CD4-positive, alpha-beta T cell (primary cell): ENCODE results near the gene ADAP2. TPM values are rescaled to one million over a fixed set of nuclear protein-coding genes. Genes with fewer than 3 reads are reported as not detected.
A peak's percentile ranks its signal among the peaks of the same experiment; 100 is the strongest.

ENCODE experiments used
- ATAC-seq: fragments of 200-7000 bp; cut with Tn5 transposase; one replicate; pipeline ENCODE4 v1.10.0; 2022; ENCODE audit warnings: mild to moderate bottlenecking; ENCODE audit not compliant: poor library complexity
- CTCF ChIA-PET: fragments of 350-600 bp; sonication (Branson Sonifier 250); formaldehyde crosslinking; loops from one replicate; lab custom pipeline; 2021; ENCODE audit warnings: antibody characterized with exemption, inconsistent platforms; lab: Charles Lee
- POLR2A ChIA-PET: fragments of 350-600 bp; sonication (Branson Sonifier 250); formaldehyde crosslinking; loops from one replicate; lab custom pipeline; 2021; ENCODE audit warnings: antibody characterized with exemption, inconsistent platforms; lab: Charles Lee
- DNase-seq, 14 experiments: peaks; one replicate each; pipeline ENCODE4 v3.0.0-alpha.2; 2013 to 2020; ENCODE audit warnings: mixed read lengths in 2 of 14
- H3K27ac ChIP-seq, 2 donors: one replicate each; pipeline versions ENCODE4 v1.5.1 to v1.7.0; 2013; ENCODE audit warnings: low read length in 2 of 2, low read depth in 1 of 2, mild to moderate bottlenecking in 1 of 2
- H3K27me3 ChIP-seq, 2 experiments: 1 replicate in 1 of 2; 2 replicates in 1 of 2; pipeline versions ENCODE4 v1.6.1 to v1.7.0; 2013; ENCODE audit warnings: low read length in 2 of 2, control low read depth in 1 of 2, mild to moderate bottlenecking in 1 of 2, moderate library complexity in 1 of 2; ENCODE audit not compliant: insufficient read depth in 2 of 2, control insufficient read depth in 1 of 2
- H3K36me3 ChIP-seq: one replicate; pipeline ENCODE4 v1.6.1; 2013; ENCODE audit warnings: low read length, control low read depth; ENCODE audit not compliant: insufficient read depth
- H3K4me1 ChIP-seq: one replicate; pipeline ENCODE4 v1.6.1; 2013; ENCODE audit warnings: low read length, control low read depth; ENCODE audit not compliant: insufficient read depth
- H3K4me3 ChIP-seq: one replicate; pipeline ENCODE4 v1.5.1; 2013; ENCODE audit warnings: mild to moderate bottlenecking, low read length, moderate library complexity
- H3K9me3 ChIP-seq, 2 experiments: 1 replicate in 1 of 2; 2 replicates in 1 of 2; pipeline versions ENCODE4 v1.6.1 to v1.7.0; 2013; ENCODE audit warnings: low read length in 2 of 2, mild to moderate bottlenecking in 2 of 2, control low read depth in 1 of 2, moderate library complexity in 1 of 2; ENCODE audit not compliant: control insufficient read depth in 1 of 2, insufficient read depth in 1 of 2
- H3K27ac Mint-ChIP-seq: one replicate; pipeline ENCODE4 v1.8.0; 2020; ENCODE audit warnings: mixed read lengths
- H3K27me3 Mint-ChIP-seq: one replicate; pipeline ENCODE4 v1.8.0; 2021; ENCODE audit warnings: mixed read lengths
- H3K36me3 Mint-ChIP-seq: one replicate; pipeline ENCODE4 v1.8.0; 2021; ENCODE audit warnings: low read depth, mixed read lengths
- H3K4me1 Mint-ChIP-seq: one replicate; pipeline ENCODE4 v1.8.0; 2021; ENCODE audit warnings: low read depth, mixed read lengths
- H3K4me3 Mint-ChIP-seq: one replicate; pipeline ENCODE4 v1.8.0; 2020; ENCODE audit warnings: mild to moderate bottlenecking, mixed read lengths
- H3K9me3 Mint-ChIP-seq: one replicate; pipeline ENCODE4 v1.8.0; 2020; ENCODE audit warnings: mixed read lengths
- intact Hi-C, 2 experiments: fragments of 100-400 bp; cut with DNase I in 1 of 2; cut with micrococcal nuclease in 1 of 2; formaldehyde crosslinking; loops; one replicate each; pipeline versions ENCODE4 v1.15.1 to v1.9.0; 2023 to 2025; cut with DNase I, micrococcal nuclease
- total RNA-seq, 174 experiments: library from RNA in 2 of 174; stranded (reverse) in 2 of 174; gene quantifications; one replicate each; pipeline ENCODE4 v1.2.3 and lab custom pipeline; 2021 to 2026
- TF ChIP-seq, protein P1 (sequence below): fragments of 200-600 bp; IDR thresholded peaks from one replicate; pipeline ENCODE4 v1.8.0; 2022; ENCODE audit warnings: antibody characterized with exemption, mild to moderate bottlenecking

The ADAP2 gene
- total RNA-seq, 2 experiments from 2014 or later, result 1.1 to 1.8 TPM

GRCh38 chr17:31004160-31004559, 82.4 kb downstream of the ADAP2 start:
- intact Hi-C loops, result no loop called here
- Histone ChIP-seq H3K4me3 (no peak overlapping the region), H3K27me3 (no peaks in the 10 kb centered on the region), H3K27ac (no peak overlapping the region), H3K9me3 (no peaks in the 10 kb centered on the region), H3K36me3 (no peaks in the 10 kb centered on the region), H3K4me1 (peaks cover 11% of the 10 kb centered on the region)
- Mint-ChIP-seq H3K4me1 (peaks cover 10% of the 10 kb centered on the region), H3K9me3 (no peaks in the 10 kb centered on the region), H3K4me3 (no peak overlapping the region), H3K27ac (no peak overlapping the region), H3K27me3 (no peaks in the 10 kb centered on the region), H3K36me3 (peaks cover 10% of the 10 kb centered on the region)
- TF ChIP-seq, protein P1, sequence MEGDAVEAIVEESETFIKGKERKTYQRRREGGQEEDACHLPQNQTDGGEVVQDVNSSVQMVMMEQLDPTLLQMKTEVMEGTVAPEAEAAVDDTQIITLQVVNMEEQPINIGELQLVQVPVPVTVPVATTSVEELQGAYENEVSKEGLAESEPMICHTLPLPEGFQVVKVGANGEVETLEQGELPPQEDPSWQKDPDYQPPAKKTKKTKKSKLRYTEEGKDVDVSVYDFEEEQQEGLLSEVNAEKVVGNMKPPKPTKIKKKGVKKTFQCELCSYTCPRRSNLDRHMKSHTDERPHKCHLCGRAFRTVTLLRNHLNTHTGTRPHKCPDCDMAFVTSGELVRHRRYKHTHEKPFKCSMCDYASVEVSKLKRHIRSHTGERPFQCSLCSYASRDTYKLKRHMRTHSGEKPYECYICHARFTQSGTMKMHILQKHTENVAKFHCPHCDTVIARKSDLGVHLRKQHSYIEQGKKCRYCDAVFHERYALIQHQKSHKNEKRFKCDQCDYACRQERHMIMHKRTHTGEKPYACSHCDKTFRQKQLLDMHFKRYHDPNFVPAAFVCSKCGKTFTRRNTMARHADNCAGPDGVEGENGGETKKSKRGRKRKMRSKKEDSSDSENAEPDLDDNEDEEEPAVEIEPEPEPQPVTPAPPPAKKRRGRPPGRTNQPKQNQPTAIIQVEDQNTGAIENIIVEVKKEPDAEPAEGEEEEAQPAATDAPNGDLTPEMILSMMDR, result no peak
- ChIA-PET CTCF (no interaction called here), POLR2A (no interaction called here)
- no peak for ATAC-seq
- DNase-seq, result no peak

DNA sequence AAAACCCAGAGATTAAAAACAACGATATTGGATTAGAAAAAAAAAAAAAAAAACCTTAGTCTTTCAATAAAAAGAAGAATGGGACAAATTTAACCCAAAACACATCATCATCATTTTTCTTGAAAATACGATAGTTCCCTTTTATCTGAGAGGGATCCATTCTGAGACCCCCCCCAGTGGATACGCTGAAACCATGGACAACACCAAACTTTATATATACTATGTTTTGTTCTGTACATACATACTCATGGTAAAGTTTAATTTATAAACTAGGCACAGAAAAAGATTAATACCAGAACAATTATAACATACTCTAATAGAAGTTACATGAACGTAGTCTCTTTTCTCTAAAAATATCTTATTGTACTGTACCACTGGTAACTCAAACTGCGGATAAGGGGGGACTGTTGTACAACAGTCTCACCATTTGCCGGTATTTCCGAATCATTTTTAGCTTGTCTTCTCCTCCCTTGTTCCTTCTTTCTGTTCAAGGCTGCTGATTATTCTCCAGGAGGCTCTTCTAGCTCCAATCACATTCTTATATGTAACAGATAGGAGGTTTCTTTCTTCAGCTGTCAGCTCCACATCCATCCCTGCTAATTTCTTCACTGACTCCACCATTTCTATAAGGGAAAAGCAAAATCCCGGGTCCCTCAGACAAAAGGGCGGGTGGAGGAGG, 86.1 kb downstream of the ADAP2 start:
- Mint-ChIP-seq H3K36me3 (peaks cover 6% of the 10 kb centered on the region), H3K27ac (peak overlapping the region; percentile 93), H3K4me1 (peaks cover 17% of the 10 kb centered on the region), H3K27me3 (no peaks in the 10 kb centered on the region), H3K4me3 (peak overlapping the region; percentile 98), H3K9me3 (no peaks in the 10 kb centered on the region)
- no peaks in the 10 kb centered on the region for H3K36me3 ChIP-seq
- peak overlapping the region; percentile 74 for H3K4me3 ChIP-seq
- DNase-seq, result peak in 1 of 14 experiments; percentile 1
- H3K9me3 ChIP-seq, result no peaks in the 10 kb centered on the region
- ChIA-PET POLR2A (interaction anchor here (0.9 to 2.0 kb wide), 8 partner anchors 8 to 480 kb away, joined by 3 to 22 read pairs (median 4); partner anchors contain the start of genes NF1 and RNF135), CTCF (interaction anchor here (1.4 kb wide), 1 partner anchor 183 kb away, joined by 4 read pairs; the partner anchor contains the start of gene CRLF3)
- peaks cover 12% of the 10 kb centered on the region for H3K4me1 ChIP-seq
- H3K27me3 ChIP-seq, result no peaks in the 10 kb centered on the region
- TF ChIP-seq, protein P1, result no peak
- no peak overlapping the region for H3K27ac ChIP-seq
- ATAC-seq, result peak; percentile 6
- intact Hi-C loops, result no loop called here

- ATAC-seq (peak; percentile 71), DNase-seq (peak; percentile 15 to 76 (median 49))
- H3K27me3 ChIP-seq, result no peaks in the 10 kb centered on the region
- peak overlapping the region; percentile 93 for H3K27ac Mint-ChIP-seq
- peaks cover 12% of the 10 kb centered on the region for H3K4me1 ChIP-seq
- TF ChIP-seq, protein P1, result no peak
- no peaks in the 10 kb centered on the region for H3K9me3 ChIP-seq
- peak overlapping the region; percentile 74 for H3K4me3 ChIP-seq
- H3K36me3 Mint-ChIP-seq, result peaks cover 6% of the 10 kb centered on the region
- intact Hi-C loops, result no loop called here
- ChIA-PET POLR2A (interaction anchor here (1.0 to 2.0 kb wide), 7 partner anchors 9 to 479 kb away, joined by 3 to 22 read pairs (median 5); partner anchors contain the start of gene RNF135), CTCF (interaction anchor here (1.4 kb wide), 1 partner anchor 184 kb away, joined by 4 read pairs; the partner anchor contains the start of gene CRLF3)
- no peaks in the 10 kb centered on the region for H3K36me3 ChIP-seq
- peak overlapping the region in 1 of 2 donors; percentile 44 for H3K27ac ChIP-seq
- no peaks in the 10 kb centered on the region for H3K9me3 Mint-ChIP-seq
- H3K27me3 Mint-ChIP-seq, result no peaks in the 10 kb centered on the region
- peak overlapping the region; percentile 98 for H3K4me3 Mint-ChIP-seq
- H3K4me1 Mint-ChIP-seq, result peaks cover 17% of the 10 kb centered on the region
Observed at GRCh38 chr17:31008374-31009041, 86.8 kb downstream of the ADAP2 start.

Other genes starting within 250 kb of the ADAP2 start
- 10 to 100 TPM; 60.9 to 62.9 TPM for gene CRLF3, start 97.3 kb upstream of the ADAP2 start, total RNA-seq
- gene ATAD5, start 90.0 kb upstream of the ADAP2 start, total RNA-seq, result 1 to 10 TPM; 3.6 to 3.9 TPM
- 1 to 10 TPM; 7.8 to 8.9 TPM for gene TEFM, start 15.7 kb upstream of the ADAP2 start, total RNA-seq
- gene RNF135, start 49.1 kb downstream of the ADAP2 start, total RNA-seq, result 1 to 10 TPM; 1.5 to 1.8 TPM
- 10 to 100 TPM; 15.5 to 18.7 TPM for gene NF1, start 173.0 kb downstream of the ADAP2 start, total RNA-seq